ENCODE data around the gene CNTNAP4. TPM values are rescaled to one million over a fixed set of nuclear protein-coding genes. Genes with fewer than 3 reads are reported as not detected.

CNTNAP4 gene
- total and polyA plus RNA-seq, 10 donors = 0.23 TPM; not detected in 9

- Histone ChIP-seq H3K4me3 (no peak overlapping the region), H3K27me3 (replicated peaks in 1 of 7) (no peaks in the 10 kb centered on the region), H3K27ac (no peak overlapping the region), H3K4me1 (no peaks in the 10 kb centered on the region), H3K36me3 (no peaks in the 10 kb centered on the region), H3K9me3 (no peaks in the 10 kb centered on the region)
- 74 to 90% (median 84%) methylated on average over 3 of the region's 3 CpGs for WGBS, 5 donors
- DNase-seq = no peak
- intact Hi-C loops (cut with DNase I; ENCODE audit: low total_unique reads) = no loop called here
- TF ChIP-seq POLR2AphosphoS5 (IDR thresholded peaks at IDR 0.05) (no peak), CTCF (IDR thresholded peaks at IDR 0.05 in 8 of 11, conservative IDR thresholded peaks at IDR 0.05 in 3 of 11) (no peak), POLR2A (IDR thresholded peaks at IDR 0.05) (no peak)
Measured at GRCh38 chr16:76378020-76378419, 100.8 kb downstream of the CNTNAP4 start.

GRCh38 chr16:76381096-76381495 is 103.9 kb downstream of the CNTNAP4 start:
- no peak for DNase-seq
- H3K4me1 ChIP-seq = no peaks in the 10 kb centered on the region

GRCh38 chr16:76385601-76386230 is 108.5 kb downstream of the CNTNAP4 start:
- TF ChIP-seq CTCF (IDR thresholded peaks at IDR 0.05 in 8 of 11, conservative IDR thresholded peaks at IDR 0.05 in 3 of 11) = no peak
- TF ChIP-seq POLR2AphosphoS5 (IDR thresholded peaks at IDR 0.05) = no peak
- TF ChIP-seq POLR2A (IDR thresholded peaks at IDR 0.05) = no peak
- Histone ChIP-seq H3K27me3 (replicated peaks in 1 of 7) (no peaks in the 10 kb centered on the region), H3K9me3 (no peaks in the 10 kb centered on the region), H3K27ac (no peak overlapping the region), H3K4me3 (no peak overlapping the region), H3K36me3 (no peaks in the 10 kb centered on the region), H3K4me1 (no peaks in the 10 kb centered on the region)
- intact Hi-C loops (cut with DNase I; ENCODE audit: low total_unique reads) = no loop called here
- WGBS, 5 donors = 72 to 88% (median 77%) methylated on average over 7 of the region's 7 CpGs
- DNase-seq = no peak

More at GRCh38 chr16:76381096-76381495, 103.9 kb downstream of the CNTNAP4 start:
- 47 to 88% (median 68%) methylated on average over 1 of the region's 1 CpG for WGBS, 5 donors
- Histone ChIP-seq H3K4me3 (no peak overlapping the region), H3K27ac (no peak overlapping the region), H3K9me3 (no peaks in the 10 kb centered on the region), H3K36me3 (no peaks in the 10 kb centered on the region), H3K27me3 (replicated peaks in 1 of 7) (no peaks in the 10 kb centered on the region)
- TF ChIP-seq CTCF (IDR thresholded peaks at IDR 0.05 in 8 of 11, conservative IDR thresholded peaks at IDR 0.05 in 3 of 11) = no peak
- TF ChIP-seq POLR2AphosphoS5 (IDR thresholded peaks at IDR 0.05) = no peak
- TF ChIP-seq POLR2A (IDR thresholded peaks at IDR 0.05) = no peak
- intact Hi-C loops (cut with DNase I; ENCODE audit: low total_unique reads) = no loop called here

GRCh38 chr16:76386784-76387183 is 109.6 kb downstream of the CNTNAP4 start:
- intact Hi-C loops (cut with DNase I; ENCODE audit: low total_unique reads) = no loop called here
- no peaks in the 10 kb centered on the region for H3K9me3 ChIP-seq
- no peak overlapping the region for H3K27ac ChIP-seq
- no peaks in the 10 kb centered on the region for H3K36me3 ChIP-seq
- H3K4me1 ChIP-seq = no peaks in the 10 kb centered on the region
- no peak for DNase-seq
- TF ChIP-seq POLR2A (IDR thresholded peaks at IDR 0.05) = no peak
- no peaks in the 10 kb centered on the region for H3K27me3 ChIP-seq (replicated peaks in 1 of 7)
- no peak overlapping the region for H3K4me3 ChIP-seq

GRCh38 chr16:76387994-76388393 is 110.8 kb downstream of the CNTNAP4 start:
- Histone ChIP-seq H3K27ac (no peak overlapping the region), H3K27me3 (replicated peaks in 1 of 7) (no peaks in the 10 kb centered on the region), H3K36me3 (no peaks in the 10 kb centered on the region), H3K4me3 (no peak overlapping the region), H3K4me1 (no peaks in the 10 kb centered on the region), H3K9me3 (no peaks in the 10 kb centered on the region)
- TF ChIP-seq CTCF (IDR thresholded peaks at IDR 0.05 in 8 of 11, conservative IDR thresholded peaks at IDR 0.05 in 3 of 11) (no peak), POLR2AphosphoS5 (IDR thresholded peaks at IDR 0.05) (no peak), POLR2A (IDR thresholded peaks at IDR 0.05) (no peak)
- WGBS, 5 donors = 47 to 65% (median 54%) methylated on average over 2 of the region's 2 CpGs
- no peak for DNase-seq
- intact Hi-C loops (cut with DNase I; ENCODE audit: low total_unique reads) = no loop called here

Measured in spleen (tissue), 11 donors.